SIG-M5 (cell line): ENCODE results near the gene NGRN.
A peak's percentile ranks its signal among the peaks of the same experiment; 100 is the strongest.

Source experiments
- DNase-seq: peaks from one replicate; lab custom pipeline; 2025; lab: John Stamatoyannopoulos, UW

NGRN gene, protein sequence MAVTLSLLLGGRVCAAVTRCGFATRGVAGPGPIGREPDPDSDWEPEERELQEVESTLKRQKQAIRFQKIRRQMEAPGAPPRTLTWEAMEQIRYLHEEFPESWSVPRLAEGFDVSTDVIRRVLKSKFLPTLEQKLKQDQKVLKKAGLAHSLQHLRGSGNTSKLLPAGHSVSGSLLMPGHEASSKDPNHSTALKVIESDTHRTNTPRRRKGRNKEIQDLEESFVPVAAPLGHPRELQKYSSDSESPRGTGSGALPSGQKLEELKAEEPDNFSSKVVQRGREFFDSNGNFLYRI

GRCh38 chr15:90265271-90266060 is at the start of gene NGRN:
NGRN (plus strand) TSS chr15:90265672; CDS start chr15:90265713, 41 bp downstream.
- peak; percentile 48 for DNase-seq

- DNase-seq = no peak
These were observed 47.6 kb upstream of the NGRN start for GRCh38 chr15:90217671-90218394.

DNA sequence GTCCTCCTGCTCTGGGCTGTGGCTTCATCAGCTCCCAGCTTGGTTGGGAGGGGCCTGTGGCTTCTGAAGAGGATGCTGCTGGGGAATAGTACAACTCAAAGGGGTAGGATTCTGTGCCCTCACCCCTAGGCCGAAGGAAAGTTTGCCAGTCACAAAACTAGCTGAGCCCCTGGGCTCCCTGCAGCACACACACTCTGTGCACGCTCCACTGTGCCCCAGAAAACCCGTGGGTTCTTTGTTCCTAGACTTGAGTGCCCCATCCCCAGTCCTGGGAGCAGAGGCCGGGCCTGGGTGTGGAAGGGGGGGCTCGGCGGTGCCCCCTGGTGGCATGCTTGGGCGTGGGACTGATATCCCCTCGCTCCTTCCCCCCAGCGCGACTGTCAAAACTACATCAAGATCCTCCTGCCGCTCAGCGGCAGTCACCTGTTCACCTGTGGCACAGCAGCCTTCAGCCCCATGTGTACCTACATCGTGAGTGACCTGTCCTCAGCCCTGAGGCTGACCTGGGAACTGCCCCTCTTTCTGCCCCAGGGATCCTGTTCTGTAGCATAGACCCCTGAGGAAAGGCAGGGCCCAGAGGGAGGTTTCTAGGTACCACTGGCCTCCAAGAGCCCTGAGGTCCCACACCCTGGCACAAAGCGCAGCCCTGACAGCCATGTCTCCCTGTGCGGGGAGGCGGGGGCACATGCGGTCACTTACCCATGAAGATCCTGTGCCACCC is 45.9 kb upstream of the NGRN start:
- no peak for DNase-seq

DNA sequence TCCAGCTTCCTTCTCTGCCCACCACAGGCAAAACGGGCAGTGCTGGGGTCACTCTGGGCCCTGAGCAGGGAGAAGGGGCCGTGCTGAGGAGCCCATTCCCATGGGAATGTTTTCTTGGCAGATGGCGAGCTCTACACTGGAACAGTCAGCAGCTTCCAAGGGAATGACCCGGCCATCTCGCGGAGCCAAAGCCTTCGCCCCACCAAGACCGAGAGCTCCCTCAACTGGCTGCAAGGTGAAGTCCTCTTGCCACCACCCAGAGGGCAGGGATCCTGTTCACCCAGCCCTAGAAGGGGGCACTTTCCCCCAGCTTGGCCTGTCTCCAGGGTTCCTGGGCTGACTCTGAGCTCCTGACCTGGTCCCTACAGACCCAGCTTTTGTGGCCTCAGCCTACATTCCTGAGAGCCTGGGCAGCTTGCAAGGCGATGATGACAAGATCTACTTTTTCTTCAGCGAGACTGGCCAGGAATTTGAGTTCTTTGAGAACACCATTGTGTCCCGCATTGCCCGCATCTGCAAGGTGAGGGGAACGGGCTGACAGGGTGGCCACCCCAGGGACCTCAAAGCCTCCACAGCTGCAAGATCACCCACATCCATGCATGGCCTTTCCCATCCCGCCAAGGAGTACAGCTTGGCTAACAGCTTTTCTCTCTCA is 44.1 kb upstream of the NGRN start:
- no peak for DNase-seq

DNA sequence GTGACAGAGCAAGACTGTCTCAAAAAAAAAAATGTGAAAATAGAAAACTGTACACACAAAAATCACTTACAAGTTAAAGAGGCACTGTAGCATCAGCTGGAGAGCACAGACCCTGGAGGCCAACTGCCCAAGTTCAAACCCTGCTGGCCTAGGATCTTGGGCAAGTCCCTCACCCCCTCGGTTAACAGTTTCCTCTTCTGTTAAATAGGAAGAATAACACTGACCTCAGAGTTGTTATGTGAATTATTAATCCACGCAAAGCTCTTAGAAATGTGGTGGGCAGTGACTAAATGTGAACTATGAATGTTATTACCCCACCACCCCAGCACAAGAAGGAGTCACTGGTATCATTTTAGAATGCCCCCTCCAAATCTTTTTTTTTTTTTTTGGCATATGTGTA is 42.9 kb upstream of the NGRN start:
- DNase-seq = no peak

GRCh38 chr15:90223441-90224165 is 41.9 kb upstream of the NGRN start:
- no peak for DNase-seq

DNA sequence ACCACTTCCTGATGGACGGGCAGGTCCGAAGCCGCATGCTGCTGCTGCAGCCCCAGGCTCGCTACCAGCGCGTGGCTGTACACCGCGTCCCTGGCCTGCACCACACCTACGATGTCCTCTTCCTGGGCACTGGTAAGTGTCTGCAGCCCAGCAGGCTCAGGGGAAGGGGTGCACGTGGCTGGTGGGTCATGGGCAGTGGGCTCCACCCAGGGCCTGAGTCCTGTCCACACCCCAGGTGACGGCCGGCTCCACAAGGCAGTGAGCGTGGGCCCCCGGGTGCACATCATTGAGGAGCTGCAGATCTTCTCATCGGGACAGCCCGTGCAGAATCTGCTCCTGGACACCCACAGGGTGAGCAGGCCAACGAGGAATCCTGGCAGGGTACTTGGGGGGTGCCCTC is 40.4 kb upstream of the NGRN start:
- DNase-seq = no peak

DNA sequence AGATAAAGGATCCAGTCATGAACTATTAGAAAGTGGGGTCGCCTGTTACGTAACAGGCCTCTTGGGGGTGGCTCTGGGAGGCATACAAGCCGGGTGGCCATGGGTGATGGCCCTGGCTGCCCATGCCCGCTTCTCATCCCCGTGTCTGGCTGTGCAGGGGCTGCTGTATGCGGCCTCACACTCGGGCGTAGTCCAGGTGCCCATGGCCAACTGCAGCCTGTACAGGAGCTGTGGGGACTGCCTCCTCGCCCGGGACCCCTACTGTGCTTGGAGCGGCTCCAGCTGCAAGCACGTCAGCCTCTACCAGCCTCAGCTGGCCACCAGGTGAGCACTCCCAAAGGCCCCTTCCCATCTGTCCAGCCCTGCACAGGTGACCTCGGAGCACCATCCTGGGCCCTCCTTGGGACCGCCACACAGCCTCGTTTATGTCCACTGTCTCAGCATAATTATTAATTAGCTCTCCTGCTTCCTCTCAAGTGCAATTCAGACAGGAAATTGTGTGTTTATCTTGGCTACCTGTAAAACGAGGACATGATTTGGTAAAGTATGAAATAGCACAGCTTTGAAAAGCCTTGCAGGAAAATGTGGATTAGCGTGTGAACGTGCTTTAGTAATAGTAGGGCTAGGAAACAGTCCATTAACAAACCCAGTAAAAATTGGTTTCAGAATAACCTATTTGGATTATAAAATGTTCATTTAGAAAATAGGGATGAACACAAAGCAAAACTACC is 39.8 kb upstream of the NGRN start:
- DNase-seq = no peak

DNA sequence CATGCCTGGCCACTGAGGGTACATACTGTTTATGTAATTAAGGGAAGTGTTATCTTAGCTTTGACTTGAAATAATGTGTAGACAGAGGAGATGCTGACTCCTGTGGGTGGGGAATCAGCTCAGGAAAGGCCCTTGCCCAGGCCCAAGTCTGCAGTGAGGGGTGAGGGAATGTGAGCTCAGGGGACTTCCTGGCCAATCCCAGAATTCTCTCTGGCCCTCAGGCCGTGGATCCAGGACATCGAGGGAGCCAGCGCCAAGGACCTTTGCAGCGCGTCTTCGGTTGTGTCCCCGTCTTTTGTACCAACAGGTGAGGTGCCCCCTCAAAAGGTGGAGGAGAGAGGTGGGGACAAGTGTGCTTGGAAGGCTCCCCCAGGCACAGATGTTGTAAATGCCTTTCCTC is 38.1 kb upstream of the NGRN start:
- DNase-seq = no peak

GRCh38 chr15:90227816-90228772 is 37.4 kb upstream of the NGRN start:
- no peak for DNase-seq

GRCh38 chr15:90228960-90229359 is 36.5 kb upstream of the NGRN start:
- no peak for DNase-seq

GRCh38 chr15:90230071-90230494 is 35.4 kb upstream of the NGRN start:
- no peak for DNase-seq

- no peak for DNase-seq
These were observed 34.9 kb upstream of the NGRN start for GRCh38 chr15:90230610-90231009.

DNA sequence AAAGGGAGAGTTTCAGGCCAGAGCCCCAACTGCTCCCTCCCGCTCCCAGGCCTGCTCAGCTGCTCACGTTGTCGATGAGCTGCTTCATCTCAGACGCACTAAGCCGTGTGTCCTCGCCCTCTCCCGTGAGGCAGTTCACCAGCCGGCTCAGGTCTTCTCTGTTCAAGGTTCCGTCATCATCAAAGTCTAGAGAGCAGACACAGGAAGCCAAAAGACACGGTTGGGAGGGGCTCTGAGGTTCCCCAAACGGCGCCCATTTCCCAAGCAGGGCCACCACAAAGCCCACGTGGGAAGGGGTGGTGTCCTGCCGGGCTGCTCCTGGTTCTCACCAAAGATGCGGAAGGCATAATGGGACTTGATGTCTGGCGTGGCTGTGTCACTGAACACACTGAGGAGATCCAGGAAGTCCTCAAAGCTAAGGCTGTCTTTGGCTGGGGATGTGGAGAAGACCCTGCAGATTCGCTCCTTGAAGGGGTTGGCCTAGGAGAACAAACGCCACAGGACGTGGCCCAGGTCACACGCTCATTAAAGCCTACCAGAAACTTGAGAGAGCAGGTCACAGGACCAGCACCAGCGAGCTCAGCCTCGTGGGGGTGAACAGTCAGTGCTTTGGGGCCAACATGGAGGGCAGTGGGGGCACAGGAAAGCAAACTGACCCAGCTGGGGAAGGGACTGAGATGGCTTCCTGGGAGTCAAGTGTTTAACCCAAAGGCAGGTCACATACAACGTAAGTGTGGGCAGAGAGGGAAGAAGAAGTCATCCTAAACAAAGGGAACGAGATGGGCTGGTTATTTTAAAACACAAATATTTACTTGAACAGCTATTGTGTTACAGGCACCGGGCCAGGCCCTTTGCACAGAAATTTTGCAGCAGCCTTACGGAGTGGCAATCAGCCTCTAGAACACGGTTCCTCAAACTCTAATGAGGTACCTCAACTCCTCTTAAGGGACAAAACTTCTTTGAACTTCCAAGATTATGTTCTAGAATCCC is 34.1 kb upstream of the NGRN start:
- peak; percentile 4 for DNase-seq

DNA sequence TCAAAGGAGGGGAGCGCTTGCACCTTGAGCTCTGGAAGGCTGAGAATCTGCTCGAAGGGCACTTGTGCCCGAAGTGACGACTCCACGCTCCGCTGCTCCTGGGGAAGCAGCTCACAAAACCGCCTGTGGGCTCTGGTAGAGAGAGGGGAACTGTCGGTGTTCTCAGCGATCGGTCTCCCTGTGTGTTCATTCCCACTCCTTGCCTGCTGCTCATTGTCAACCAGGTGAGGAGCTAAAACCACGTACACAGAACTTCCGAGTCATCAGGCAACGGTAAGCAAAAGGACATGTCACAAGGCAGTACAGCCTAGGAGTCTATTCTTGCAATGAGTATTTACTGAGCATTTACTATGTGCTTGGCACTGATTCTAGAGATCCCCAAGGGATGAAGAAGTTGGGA is 33.3 kb upstream of the NGRN start:
- DNase-seq = no peak

DNA sequence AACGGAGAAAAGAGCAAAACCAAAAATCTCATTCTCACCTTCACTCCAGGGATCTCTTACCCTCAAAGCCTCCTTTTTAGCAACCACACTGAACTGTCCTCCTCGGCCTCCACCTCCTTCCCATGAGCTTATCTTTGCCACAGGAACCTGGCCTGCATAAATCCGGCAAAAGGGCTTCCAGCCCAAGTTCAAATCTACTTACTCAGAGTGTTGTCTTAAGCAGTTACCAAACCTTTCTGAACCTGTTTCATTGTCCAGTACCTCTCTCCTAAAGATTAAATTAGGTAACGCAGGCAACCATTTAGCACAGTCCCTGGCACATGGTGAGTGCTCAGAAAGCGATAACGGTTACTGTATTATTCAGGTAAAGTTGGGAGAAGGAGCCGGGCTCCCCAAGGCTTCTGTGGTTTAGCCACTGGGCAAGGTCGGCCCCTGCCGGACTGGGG is 32.5 kb upstream of the NGRN start:
- no peak for DNase-seq

DNA sequence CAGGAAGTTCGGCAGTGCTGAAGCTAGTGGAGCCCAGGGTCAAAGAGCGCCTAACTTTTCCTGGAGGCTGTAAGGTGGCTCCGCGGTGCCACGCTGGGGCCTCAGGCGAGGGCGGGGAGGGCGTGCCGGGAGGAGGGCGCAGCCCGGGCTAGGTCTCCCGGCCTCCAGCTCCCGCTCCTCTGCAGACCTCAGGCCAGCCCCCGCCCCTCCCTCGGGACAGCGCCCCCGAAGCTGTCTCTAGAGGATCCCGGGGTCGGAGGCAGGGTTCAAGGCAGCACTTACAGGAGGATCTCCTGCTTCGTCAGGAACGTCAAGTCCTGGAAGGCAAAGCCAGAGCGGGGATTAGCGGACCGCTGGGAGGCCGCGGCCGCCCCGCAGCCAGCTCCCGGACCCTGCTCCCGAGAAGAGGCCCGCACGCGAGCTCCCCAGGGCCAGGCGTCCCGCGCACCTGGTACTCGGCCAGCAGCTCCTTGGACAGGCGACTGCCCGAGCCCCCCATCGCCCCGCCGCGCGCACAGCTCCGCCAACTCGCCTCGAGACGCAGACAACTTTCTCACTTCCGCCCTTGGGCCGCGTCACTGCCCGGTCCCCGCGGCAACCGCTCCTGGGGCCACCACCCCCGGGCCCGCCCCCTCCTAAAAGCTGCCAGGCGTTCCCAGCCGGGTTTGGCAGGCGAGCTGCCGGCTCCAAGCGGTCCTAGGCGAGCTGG is 31.9 kb upstream of the NGRN start, which contains the start of gene CIB1:
TSS of gene CIB1 (minus strand) at position 555 of the 709 bp plus-strand sequence. CDS start at position 499, 56 bp downstream.
- peak; percentile 66 for DNase-seq
